GM18868 (cell line): ENCODE measurements around the gene MACF1.
A peak's percentile ranks its signal among the peaks of the same experiment; 100 is the strongest.

Experiments used
- ATAC-seq: cut with Tn5 transposase; IDR thresholded peaks from one replicate; pipeline ENCODE4 v1.9.1; 2021; ENCODE audit warnings: mild to moderate bottlenecking, moderate library complexity; ENCODE audit not compliant: unreplicated experiment

Gene MACF1

GRCh38 chr1:39213511-39214002, 9.1 kb downstream of the MACF1 start:
- ATAC-seq = no peak

- ATAC-seq = no peak
These were observed 9.7 kb downstream of the MACF1 start for GRCh38 chr1:39214021-39214713.

GRCh38 chr1:39214714-39214997, 10.2 kb downstream of the MACF1 start:
- ATAC-seq = no peak

- ATAC-seq = peak; percentile 68
These were observed 10.7 kb downstream of the MACF1 start for GRCh38 chr1:39214998-39215873.

GRCh38 chr1:39216771-39217170, 12.3 kb downstream of the MACF1 start:
- ATAC-seq = no peak

GRCh38 chr1:39220891-39221870, 16.7 kb downstream of the MACF1 start:
- ATAC-seq = no peak

- no peak for ATAC-seq
These were observed 19.9 kb downstream of the MACF1 start for GRCh38 chr1:39224295-39224829.

- ATAC-seq = no peak
These were observed 22.3 kb downstream of the MACF1 start for GRCh38 chr1:39226836-39227235.

GRCh38 chr1:39228252-39228651, 23.8 kb downstream of the MACF1 start:
- no peak for ATAC-seq

GRCh38 chr1:39229504-39229903, 25.0 kb downstream of the MACF1 start:
- ATAC-seq = no peak

- peak; percentile 79 for ATAC-seq
These were observed 26.0 kb downstream of the MACF1 start for GRCh38 chr1:39230261-39231190.

GRCh38 chr1:39236971-39237370, 32.5 kb downstream of the MACF1 start:
- no peak for ATAC-seq

GRCh38 chr1:39238476-39238875, 34.0 kb downstream of the MACF1 start:
- ATAC-seq = no peak

GRCh38 chr1:39239968-39240367, 35.5 kb downstream of the MACF1 start:
- no peak for ATAC-seq

GRCh38 chr1:39243302-39243701, 38.8 kb downstream of the MACF1 start:
- ATAC-seq = no peak

GRCh38 chr1:39250460-39251240, 46.2 kb downstream of the MACF1 start:
- no peak for ATAC-seq

GRCh38 chr1:39255222-39255621, 50.7 kb downstream of the MACF1 start:
- ATAC-seq = no peak

- ATAC-seq = no peak
These were observed 53.8 kb downstream of the MACF1 start for GRCh38 chr1:39258146-39258924.
